Keratinocyte (primary cell): ENCODE data around the gene CCL17.

Experiments used
- EZH2 ChIP-seq: IDR thresholded peaks from one replicate; pipeline ENCODE4 v1.6.1; 2012; ENCODE audit warnings: inconsistent platforms, mild to moderate bottlenecking, low read length, moderate library complexity
- TF ChIP-seq, protein P1 (sequence below), 3 experiments: IDR thresholded peaks in 1 of 3; conservative IDR thresholded peaks in 1 of 3; optimal IDR thresholded peaks in 1 of 3; 2 replicates in 2 of 3; 3 replicates in 1 of 3; pipeline versions ENCODE3 to v1.5.1; 2011; ENCODE audit warnings: low read length in 3 of 3, mild to moderate bottlenecking in 3 of 3, moderate library complexity in 2 of 3, control low read depth in 1 of 3, inconsistent platforms in 1 of 3; ENCODE audit not compliant: insufficient read depth in 2 of 3; ENCODE audit errors: extremely low read depth in 1 of 3

DNA sequence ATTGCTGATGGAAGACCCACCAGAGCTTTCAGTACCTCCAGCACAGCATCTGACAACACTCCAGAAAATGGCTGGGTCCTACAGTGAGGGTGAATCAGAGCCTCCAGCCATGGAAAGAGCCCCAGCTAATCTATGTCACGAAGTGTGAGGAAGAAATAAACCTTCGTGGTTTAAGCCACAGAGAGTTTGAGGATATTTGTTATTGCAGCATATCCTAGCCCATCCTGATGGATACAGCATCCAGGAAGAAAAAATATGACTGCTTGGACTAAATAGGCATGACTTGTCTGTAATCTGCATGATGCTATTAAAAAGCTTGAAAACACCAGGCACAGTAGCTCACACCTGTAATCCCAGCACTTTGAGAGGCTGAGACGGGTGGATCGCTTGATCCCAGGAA lies 13.3 kb upstream of the CCL17 start:
- no peak for TF ChIP-seq EZH2
- TF ChIP-seq, protein P1, sequence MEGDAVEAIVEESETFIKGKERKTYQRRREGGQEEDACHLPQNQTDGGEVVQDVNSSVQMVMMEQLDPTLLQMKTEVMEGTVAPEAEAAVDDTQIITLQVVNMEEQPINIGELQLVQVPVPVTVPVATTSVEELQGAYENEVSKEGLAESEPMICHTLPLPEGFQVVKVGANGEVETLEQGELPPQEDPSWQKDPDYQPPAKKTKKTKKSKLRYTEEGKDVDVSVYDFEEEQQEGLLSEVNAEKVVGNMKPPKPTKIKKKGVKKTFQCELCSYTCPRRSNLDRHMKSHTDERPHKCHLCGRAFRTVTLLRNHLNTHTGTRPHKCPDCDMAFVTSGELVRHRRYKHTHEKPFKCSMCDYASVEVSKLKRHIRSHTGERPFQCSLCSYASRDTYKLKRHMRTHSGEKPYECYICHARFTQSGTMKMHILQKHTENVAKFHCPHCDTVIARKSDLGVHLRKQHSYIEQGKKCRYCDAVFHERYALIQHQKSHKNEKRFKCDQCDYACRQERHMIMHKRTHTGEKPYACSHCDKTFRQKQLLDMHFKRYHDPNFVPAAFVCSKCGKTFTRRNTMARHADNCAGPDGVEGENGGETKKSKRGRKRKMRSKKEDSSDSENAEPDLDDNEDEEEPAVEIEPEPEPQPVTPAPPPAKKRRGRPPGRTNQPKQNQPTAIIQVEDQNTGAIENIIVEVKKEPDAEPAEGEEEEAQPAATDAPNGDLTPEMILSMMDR (optimal IDR thresholded peaks at IDR 0.05 in 1 of 3, IDR thresholded peaks at IDR 0.05 in 1 of 3, conservative IDR thresholded peaks at IDR 0.05 in 1 of 3; ENCODE audit: extremely low read depth in 1 of 3, insufficient read depth in 2 of 3, low read length in 3 of 3), result no peak
